ENCODE data around the gene KRTAP5-9.
"Not testable (repeated sequence)": the region's sequence is repeated elsewhere in the genome, so short reads cannot be mapped to it uniquely, and the experiment has no call there.

KRTAP5-9 gene

DNA sequence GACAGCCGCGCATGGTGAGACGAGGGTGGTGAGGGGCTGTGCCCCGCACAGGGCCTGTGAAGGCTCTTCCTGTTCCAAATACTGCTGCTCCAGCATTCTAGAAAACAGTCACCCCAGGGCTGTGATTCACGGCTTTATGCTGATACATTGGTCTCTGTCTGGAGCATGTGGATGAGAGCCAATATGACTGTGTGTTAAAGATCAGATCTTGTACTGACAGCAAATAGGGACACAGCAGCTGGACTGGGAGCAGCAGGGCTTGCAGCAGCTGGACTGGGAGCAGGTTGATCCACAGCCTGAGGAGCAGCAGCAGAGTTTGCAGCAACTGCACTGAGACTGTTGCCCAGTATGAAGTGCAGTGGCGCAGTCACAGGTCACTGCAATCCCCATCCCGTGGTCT, 31.3 kb downstream of the KRTAP5-9 start:
- H3K4me3 Mint-ChIP-seq, H3K27ac Mint-ChIP-seq, DNase-seq, H3K4me1 Mint-ChIP-seq, CTCF ChIA-PET, H3K36me3 Mint-ChIP-seq, H3K9me3 Mint-ChIP-seq: not testable (repeated sequence)
- peaks cover 30% of the 10 kb centered on the region for H3K27me3 Mint-ChIP-seq

DNA sequence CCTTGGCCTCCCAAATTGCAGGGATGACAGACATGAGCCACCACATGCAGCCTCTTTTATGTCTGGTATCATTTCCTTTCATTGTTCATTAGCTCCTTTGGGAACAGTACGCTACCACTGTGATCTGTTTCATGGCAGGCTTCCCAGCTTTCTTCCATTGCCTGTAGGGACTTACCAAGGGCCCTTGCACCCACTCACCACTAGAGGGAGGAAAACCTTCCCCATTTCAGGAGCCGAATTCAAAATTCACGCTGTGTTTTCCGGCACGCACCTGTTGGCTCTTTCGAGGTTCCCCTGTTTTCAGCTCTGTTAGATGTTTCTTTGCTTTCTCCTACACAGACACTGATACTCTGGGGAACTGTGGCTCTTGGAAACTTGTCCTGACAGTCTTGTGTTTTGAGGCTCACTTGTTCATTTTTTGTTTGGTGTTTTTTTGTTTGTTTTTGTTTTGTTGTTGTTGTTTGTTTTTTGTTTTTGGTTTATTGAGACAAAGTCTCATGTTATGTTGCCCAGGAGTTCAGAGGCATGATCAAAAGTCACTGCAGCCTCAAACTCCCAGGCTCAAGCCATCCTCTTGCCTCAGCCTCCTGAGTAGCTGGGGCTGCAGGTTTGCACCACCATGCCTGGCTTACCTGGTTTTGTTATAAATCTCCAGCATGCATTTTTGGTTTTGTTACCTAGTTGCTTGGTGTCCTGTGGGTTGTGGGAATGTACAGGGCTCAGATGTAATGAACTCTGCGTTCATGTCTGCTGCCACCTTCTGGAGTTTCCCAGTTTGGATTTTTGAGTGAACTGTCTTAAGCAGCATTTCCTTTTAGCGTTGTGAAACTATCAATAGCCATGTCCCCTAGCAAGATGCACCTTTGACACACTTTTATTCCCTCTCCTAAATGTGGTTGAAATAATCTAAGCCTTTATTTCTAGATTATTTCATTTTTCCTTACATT, 32.1 kb downstream of the KRTAP5-9 start:
- Mint-ChIP-seq H3K4me1 (peaks cover 2% of the 10 kb centered on the region), H3K27ac (no peak overlapping the region), H3K4me3 (no peak overlapping the region), H3K27me3 (peaks cover 30% of the 10 kb centered on the region), H3K36me3 (no peaks in the 10 kb centered on the region), H3K9me3 (no peaks in the 10 kb centered on the region)
- DNase-seq = peak; percentile 35
- CTCF ChIA-PET = interaction anchor here (0.6 kb wide), 1 partner anchor 9 kb away, joined by 3 read pairs; no protein-coding TSS in a partner anchor

DNA sequence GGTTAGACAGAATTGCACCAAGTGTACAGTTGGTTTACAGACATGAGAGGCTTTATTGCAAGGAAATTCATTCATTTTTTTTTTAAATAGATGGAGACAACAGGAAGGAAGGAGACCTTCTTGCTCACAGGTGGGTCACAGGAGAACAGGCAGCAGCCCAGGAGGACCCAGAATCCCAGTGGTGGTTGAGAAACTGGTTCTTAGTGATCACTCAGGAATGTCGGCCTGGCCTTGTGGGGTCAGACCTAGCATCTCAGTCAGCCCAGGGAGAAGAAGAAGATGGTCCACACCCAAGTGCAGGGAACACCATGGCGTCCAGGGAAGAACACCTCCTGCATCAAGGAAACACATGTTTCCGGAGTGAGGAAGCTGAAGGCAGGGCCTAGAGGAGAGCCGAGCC, 33.6 kb downstream of the KRTAP5-9 start:
- Mint-ChIP-seq H3K9me3 (no peaks in the 10 kb centered on the region), H3K36me3 (no peaks in the 10 kb centered on the region), H3K27ac (no peak overlapping the region), H3K4me1 (peaks cover 2% of the 10 kb centered on the region), H3K27me3 (peaks cover 30% of the 10 kb centered on the region), H3K4me3 (no peak overlapping the region)
- CTCF ChIA-PET = interaction anchor here (0.7 kb wide), 2 partner anchors 8 to 32 kb away, joined by 3 read pairs; no protein-coding TSS in a partner anchor
- DNase-seq = no peak

DNA sequence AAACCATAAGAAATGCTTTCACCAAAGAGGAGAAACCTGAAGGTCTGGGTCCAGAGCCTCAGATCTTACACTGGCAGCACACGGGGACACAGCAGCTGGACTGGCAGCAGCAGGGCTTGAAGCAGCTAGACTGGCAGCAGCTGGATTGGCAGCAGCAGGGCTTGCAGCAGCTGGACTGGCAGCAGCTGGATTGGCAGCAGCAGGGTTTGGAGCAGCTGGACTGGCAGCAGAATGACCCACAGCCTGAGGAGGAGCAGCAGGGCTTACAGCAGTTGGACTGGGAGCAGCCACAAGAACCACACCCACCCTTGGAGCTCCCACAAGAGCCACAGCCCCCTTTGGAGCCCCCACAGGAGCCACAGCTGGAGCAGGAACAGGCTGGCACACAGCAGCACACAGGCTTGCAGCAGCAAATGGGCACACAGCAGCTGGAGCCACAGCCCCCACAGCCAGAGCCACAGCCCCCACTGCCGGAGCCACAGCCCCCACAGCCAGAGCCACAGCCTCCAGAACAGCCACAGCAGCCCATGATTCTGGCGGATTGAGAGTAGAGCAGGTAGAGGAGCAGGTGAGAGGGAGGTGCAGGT, 34.2 kb downstream of the KRTAP5-9 start, which contains the start of gene KRTAP5-11:
Gene KRTAP5-11 (minus strand): TSS at position 567 of the 587 bp plus-strand sequence. CDS start 38 bp downstream, at position 529.
- Mint-ChIP-seq H3K4me3 (no peak within 1 kb of the TSS), H3K27ac (no peak within 1 kb of the TSS), H3K27me3 (peaks cover 30% of the 10 kb centered on the region), H3K36me3 (no peaks in the 10 kb centered on the region), H3K4me1 (peaks cover 2% of the 10 kb centered on the region), H3K9me3 (no peaks in the 10 kb centered on the region)
- CTCF ChIA-PET = interaction anchor here (0.7 kb wide), 1 partner anchor 8 kb away, joined by 3 read pairs; no protein-coding TSS in a partner anchor
- DNase-seq = no peak

DNA sequence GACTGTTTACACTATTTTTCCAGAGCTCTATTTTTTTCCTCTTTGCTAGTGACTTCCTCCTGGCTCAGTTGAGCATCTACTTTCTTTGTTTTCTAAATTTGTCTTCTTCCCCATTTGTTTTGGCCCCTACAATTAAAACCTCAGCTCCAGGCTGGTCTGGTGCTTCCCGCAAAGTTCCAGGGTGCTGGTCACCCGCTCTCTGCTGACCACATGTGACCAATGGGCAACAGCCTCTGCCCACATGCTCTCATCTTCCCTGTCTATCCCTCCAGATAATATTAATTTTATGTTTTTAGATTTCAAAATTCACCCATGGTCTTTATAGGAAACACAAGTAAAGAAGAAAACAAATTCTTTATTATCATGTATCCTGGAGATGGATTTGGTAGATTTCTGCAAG, 34.7 kb downstream of the KRTAP5-9 start:
- CTCF ChIA-PET, H3K36me3 Mint-ChIP-seq, H3K27ac Mint-ChIP-seq, H3K4me3 Mint-ChIP-seq, H3K4me1 Mint-ChIP-seq, DNase-seq, H3K9me3 Mint-ChIP-seq: not testable (repeated sequence)
- peaks cover 30% of the 10 kb centered on the region for H3K27me3 Mint-ChIP-seq

DNA sequence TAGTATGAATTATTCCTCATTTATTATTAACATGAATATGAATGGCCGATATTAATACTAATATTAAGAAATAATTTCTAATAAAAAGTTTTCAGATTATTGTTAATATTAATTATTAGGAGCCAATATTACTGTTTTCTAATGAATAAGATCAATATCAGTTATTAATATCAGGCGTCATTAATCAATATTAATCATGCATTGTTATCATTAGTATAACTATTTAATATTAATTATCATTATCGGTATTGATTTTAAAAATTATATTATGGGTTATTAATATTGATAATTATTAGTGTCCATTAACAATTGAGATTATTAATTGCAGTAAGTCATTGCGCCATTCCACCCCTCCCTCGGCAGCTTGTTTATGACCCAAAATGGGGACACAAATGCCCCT, 37.5 kb downstream of the KRTAP5-9 start:
- H3K9me3 Mint-ChIP-seq, CTCF ChIA-PET, DNase-seq, H3K27ac Mint-ChIP-seq, H3K4me1 Mint-ChIP-seq, H3K36me3 Mint-ChIP-seq, H3K4me3 Mint-ChIP-seq: not testable (repeated sequence)
- peaks cover 22% of the 10 kb centered on the region for H3K27me3 Mint-ChIP-seq

DNA sequence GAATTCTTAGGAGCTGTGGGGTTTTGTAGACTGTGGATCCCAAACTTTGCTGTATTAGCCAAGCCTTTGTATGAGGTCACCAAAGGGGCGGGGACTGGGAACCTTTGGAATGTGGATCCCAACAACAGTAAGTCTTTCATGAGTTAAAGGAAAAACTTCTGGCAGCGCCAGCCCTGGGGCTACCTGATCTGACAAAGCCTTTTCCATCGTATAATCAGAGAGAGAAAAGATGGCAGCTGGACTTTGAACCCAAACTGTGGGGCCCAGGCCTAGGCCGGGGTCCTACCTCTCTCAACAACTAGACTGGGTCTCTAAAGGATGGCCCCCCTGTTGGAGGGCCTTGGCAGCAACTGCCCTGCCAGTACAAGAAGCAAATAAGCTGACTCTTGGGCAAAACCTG, 40.1 kb downstream of the KRTAP5-9 start:
- not testable (repeated sequence) for H3K4me3 Mint-ChIP-seq, H3K4me1 Mint-ChIP-seq, H3K27ac Mint-ChIP-seq, DNase-seq, H3K9me3 Mint-ChIP-seq, H3K27me3 Mint-ChIP-seq, H3K36me3 Mint-ChIP-seq
- CTCF ChIA-PET = interaction anchor here (1.3 kb wide), 2 partner anchors 25 to 52 kb away, joined by 3 read pairs; no protein-coding TSS in a partner anchor

DNA sequence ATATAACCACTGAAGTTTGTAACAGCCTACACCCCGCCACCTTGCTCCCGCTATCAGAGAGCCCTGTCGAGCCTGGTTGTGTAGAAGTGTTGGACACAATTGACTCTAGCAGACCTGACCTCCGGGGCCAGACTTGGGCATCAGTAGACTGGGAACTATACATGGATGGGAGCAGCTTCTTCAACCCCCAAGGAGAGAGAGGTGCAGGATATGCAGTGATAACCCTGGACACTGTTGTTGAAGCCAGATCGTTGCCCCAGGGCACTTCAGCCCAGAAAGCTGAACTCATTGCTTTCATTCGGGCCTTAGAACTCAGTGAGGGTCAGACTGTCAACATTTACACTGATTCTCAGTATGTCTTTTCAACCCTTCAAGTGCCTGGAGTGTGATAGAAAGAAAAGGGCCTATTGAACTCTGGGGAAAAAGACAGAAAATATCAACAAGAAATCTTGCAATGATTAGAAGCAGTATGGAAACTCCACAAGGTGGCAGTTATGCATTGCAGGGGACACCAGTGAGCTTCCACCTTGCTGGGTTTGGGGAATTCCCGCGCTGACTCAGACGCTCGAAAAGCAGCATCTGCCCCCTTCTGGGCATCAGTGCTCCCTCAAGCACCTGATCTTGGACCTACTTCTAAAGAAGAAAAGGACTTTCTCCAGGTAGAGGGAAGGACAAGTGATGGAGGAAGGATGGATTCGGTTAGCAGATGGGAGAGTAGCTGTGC, 40.8 kb downstream of the KRTAP5-9 start:
- not testable (repeated sequence) for H3K27me3 Mint-ChIP-seq, H3K27ac Mint-ChIP-seq, H3K4me1 Mint-ChIP-seq, H3K4me3 Mint-ChIP-seq, H3K36me3 Mint-ChIP-seq, H3K9me3 Mint-ChIP-seq
- peak; percentile 56 for DNase-seq
- CTCF ChIA-PET = interaction anchor here (1.2 to 1.3 kb wide), 3 partner anchors 9 to 51 kb away, joined by 3 read pairs; no protein-coding TSS in a partner anchor

DNA sequence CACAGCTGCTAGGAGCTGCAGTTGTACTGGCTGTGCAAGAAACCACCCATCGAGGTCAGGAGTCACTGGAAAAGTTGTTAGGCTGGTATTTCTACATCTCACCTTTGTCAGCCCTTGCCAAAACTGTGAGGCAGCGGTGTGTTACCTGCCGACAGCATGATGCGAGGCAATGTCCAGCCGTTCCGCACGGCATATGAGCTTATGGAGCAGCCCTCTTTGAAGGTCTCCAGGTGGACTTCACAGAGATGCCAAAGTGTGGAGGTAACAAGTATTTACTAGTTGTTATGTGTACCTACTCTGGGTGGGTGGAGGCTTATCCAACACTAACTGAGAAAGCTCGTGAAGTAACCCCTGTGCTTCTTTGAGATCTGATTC, 41.3 kb downstream of the KRTAP5-9 start:
- CTCF ChIA-PET = interaction anchor here (1.2 to 1.3 kb wide), 2 partner anchors 9 to 51 kb away, joined by 3 read pairs; no protein-coding TSS in a partner anchor
- H3K9me3 Mint-ChIP-seq, H3K27ac Mint-ChIP-seq, DNase-seq, H3K27me3 Mint-ChIP-seq, H3K4me1 Mint-ChIP-seq, H3K36me3 Mint-ChIP-seq, H3K4me3 Mint-ChIP-seq: not testable (repeated sequence)

Measured in activated naive CD4-positive, alpha-beta T cell treated with anti-CD3 and anti-CD28 coated beads, Interleukin-2, amount 10 ng/mL, durations not matched to agents 7 days and 5 days (primary cell).